GM18868 (cell line): Measurements from ENCODE around the gene SLC39A3.

ENCODE experiments used
- ATAC-seq: cut with Tn5 transposase; IDR thresholded peaks from one replicate; pipeline ENCODE4 v1.9.1; 2021; ENCODE audit warnings: mild to moderate bottlenecking, moderate library complexity; ENCODE audit not compliant: unreplicated experiment

The SLC39A3 gene

DNA sequence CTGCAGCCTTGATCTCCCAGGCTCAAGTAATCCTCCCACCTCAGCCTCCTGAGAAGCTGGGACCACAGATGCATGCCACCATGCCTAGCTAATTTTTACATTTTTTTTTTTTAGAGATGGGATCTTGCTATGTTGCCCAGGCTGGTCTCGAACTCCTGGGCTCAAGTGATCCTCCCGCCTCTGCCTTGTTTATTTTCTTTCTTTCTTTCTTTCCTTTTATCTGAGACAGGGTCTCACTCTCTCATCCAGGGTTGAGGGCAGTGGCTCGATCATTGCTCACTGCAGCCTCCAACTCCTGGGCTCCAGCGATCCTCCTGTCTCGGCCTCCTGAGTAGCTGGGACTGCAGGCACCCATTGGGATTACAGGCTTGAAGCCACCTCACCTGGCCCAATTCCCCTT is 33.6 kb downstream of the SLC39A3 start:
- no peak for ATAC-seq

DNA sequence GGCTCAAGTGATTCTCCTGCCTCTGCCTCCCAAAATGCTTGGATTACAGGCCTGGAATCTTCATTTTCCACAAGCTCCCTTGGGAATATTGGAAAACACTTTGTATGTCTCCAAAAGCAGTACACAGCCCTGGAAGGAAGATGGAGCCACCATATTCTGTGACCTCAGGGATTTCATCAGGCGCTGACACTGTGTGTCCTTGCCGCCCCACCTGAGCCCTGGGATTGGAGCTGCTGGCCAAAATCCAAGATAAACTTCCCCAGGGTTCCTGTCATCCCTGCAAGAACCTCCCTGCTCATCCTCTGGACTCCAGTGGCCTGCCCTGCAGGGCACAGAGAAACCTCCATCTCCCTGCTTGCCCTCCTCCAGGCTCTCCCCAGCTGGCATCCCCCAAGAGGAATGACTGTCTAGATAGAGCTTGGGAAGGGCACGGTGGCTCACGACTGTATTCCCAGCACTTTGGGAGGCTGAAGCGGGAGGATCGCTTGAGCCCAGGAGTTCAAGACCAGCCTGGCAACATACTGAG is 36.1 kb downstream of the SLC39A3 start:
- ATAC-seq: no peak

- no peak for ATAC-seq
These were observed 36.8 kb downstream of the SLC39A3 start for GRCh38 chr19:2703077-2703437.

GRCh38 chr19:2702170-2703076 is 37.4 kb downstream of the SLC39A3 start, which contains the start of gene GNG7:
TSS of gene GNG7 (minus strand) at chr19:2702694. CDS start at chr19:2520688, 182,006 bp downstream.
- peak; percentile 82 for ATAC-seq

GRCh38 chr19:2701361-2702169 is 38.3 kb downstream of the SLC39A3 start:
- ATAC-seq: no peak

DNA sequence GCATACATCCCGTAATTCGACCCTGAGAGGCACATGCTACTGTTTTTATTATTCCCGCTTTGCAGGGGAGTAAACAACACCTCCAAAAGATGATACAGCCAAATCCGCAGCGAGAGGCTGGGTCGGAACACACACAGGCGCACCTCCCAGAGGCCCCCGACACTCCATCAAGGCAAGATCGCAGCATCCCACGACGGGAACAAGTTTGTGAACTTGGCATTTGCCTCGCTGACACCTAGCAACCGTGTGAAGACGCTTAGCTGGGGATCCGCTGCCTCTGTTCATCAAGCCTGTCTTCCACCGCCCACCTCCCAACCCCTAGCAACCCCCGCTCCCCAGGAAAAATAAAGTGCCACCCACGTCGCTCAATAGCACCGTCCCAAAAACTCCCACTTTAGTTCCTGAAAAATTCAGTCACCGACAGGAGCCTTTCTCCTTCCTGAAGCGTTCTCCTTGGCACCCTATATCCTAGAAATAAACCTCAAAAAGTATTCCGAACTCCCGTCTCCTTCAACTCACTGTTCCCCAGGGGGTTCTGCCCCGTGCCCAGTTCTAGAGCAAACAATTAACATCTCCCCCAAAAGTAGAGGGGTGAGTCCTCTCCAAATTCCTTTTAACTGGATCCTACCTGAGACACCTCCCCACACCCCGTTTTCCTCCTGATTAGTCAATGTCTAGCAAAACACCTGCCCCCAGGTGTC is 39.0 kb downstream of the SLC39A3 start:
- no peak for ATAC-seq

DNA sequence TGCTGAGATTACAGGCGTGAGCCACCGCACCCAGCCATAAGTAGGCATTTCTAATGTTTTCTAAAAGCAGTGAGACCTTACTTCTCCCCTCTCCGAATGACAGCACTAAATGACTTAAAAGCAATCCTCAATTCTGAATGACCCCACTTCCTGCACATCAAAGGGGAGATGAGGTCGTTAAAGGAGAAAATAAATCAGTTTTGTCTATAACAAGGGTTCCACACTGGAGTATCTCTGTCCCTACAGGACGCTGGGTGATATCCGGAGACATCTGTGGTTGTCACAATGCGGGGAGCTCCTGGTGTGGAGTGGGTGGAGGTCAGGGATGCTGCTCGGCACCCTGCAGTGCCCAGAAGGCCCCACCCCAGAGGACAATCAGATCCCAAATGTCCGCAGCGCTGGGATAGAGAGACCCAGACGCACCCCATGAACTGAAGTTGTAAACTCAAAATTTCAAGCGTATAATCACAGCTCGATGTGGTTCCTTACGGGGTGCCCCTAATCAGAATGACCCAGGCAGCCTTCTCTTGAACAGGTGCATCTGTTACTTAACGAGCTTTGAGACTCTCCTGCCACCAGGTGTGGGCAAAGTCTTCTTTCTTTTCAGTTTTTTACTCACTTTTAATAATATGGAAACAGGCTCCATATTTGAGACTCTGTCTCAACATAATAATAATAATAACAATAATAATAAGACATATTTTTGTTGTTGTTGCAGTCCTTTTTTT is 40.2 kb downstream of the SLC39A3 start:
- no peak for ATAC-seq

GRCh38 chr19:2694196-2694595 is 45.6 kb downstream of the SLC39A3 start:
- no peak for ATAC-seq

- no peak for ATAC-seq
These were observed 46.2 kb downstream of the SLC39A3 start for GRCh38 chr19:2693492-2694160.

- ATAC-seq: no peak
These were observed 47.9 kb downstream of the SLC39A3 start for GRCh38 chr19:2691951-2692350.

GRCh38 chr19:2690856-2691255 is 49.0 kb downstream of the SLC39A3 start:
- ATAC-seq: no peak

DNA sequence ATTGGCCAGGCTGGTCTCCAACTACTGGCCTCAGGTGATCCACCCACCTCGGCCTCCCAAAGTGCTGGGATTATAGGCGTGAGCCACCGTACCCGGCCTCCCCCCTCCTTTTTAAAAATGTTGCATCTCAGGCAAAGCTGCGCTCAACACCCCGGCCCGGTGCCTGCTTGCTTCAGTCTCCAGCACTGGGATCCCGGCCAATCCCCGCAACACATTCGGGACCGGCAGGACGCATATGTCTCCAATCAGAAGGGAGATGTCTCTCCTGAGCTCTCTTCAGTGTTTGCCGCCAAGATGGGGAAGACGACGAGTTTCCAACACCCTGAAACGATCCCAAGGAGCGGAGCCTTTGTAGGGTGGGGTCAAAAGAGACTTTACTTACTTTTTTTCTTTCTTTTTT is 53.5 kb downstream of the SLC39A3 start:
- ATAC-seq: no peak

DNA sequence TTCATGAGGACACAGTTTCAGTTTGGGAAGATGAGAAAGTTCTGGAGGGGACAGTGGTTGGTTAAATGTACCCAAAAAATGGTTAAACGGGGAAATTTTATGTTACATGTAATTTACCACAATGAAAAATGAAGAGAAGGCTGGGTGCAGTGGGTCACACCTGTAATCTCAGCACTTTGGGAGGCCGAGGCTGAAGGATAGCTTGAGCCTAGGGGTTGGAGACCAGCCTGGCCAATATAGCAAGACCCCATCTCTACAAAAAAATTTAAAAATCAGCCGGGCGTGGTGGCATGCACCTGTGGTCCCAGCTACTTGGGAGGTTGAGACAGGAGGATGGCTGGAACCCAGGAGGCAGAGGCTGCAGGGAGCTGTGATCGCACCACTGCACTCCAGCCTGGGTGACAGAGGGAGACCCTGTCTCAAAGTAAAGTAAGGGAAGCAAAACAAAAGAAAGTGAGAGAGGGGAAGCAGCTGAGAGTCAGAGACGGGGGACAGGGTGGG is 54.6 kb downstream of the SLC39A3 start:
- ATAC-seq: no peak

DNA sequence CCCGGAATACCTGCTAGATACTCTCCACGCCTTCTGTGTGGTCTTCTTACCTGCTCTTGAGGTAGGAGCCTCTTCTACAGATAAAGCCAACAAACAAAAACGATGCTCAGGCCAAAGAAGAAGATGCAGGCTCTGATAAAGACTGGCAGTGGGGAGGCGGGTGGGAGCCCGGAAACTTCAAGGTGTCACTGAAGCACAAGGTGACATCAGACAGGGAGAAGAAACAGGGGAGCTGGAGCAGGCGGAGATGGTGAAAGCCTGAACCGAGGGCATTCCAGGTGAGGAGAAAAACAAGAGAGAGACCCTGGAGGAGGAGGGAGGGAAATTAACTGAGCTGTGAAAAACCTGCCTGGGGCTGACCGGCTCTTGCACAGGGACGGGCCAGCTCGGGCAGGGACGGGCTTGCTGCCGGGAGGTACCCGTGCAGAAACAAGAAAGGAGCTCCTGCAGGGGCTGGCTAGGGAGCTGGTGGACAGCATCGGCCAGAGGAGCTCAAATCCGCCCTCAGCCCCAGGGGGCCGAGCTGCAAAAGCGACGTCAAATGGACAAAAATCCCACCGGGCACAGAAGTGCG is 56.3 kb downstream of the SLC39A3 start:
- ATAC-seq: no peak
